HL-60/S4 treated with phorbol 12-myristate 13-acetate at 8.2 ng/mL for 4 days and 3 days (cell line): ENCODE results near the gene FHIP1B.
"Not testable (repeated sequence)": the region's sequence is repeated elsewhere in the genome, so short reads cannot be mapped to it uniquely, and the experiment has no call there.

Experiments used
- in situ Hi-C: fragments of 300-500 bp; cut with MboI; formaldehyde crosslinking; loops from 2 replicates; pipeline ENCODE4 v1.15.0; 2022; ENCODE audit warnings: low sequenced_read_pairs

The FHIP1B gene

GRCh38 chr11:6234387-6235107 is at the start of gene FHIP1B:
Gene FHIP1B (minus strand): TSS chr11:6234636. CDS start chr11:6224516, 10,120 bp downstream.
- in situ Hi-C loops, result no loop called here

- in situ Hi-C loops, result no loop called here
These were observed 49.1 kb upstream of the FHIP1B start for GRCh38 chr11:6283453-6284023.

GRCh38 chr11:6280809-6281208 is 46.4 kb upstream of the FHIP1B start:
- in situ Hi-C loops, result not testable (repeated sequence)

GRCh38 chr11:6273188-6273587 is 38.8 kb upstream of the FHIP1B start:
- in situ Hi-C loops, result no loop called here

- in situ Hi-C loops, result no loop called here
These were observed 37.2 kb upstream of the FHIP1B start for GRCh38 chr11:6271598-6271997.

GRCh38 chr11:6270584-6271246 is 36.3 kb upstream of the FHIP1B start:
- in situ Hi-C loops, result no loop called here

GRCh38 chr11:6269994-6270393 is 35.6 kb upstream of the FHIP1B start:
- in situ Hi-C loops, result no loop called here

GRCh38 chr11:6268820-6269219 is 34.4 kb upstream of the FHIP1B start:
- in situ Hi-C loops, result no loop called here

- in situ Hi-C loops, result no loop called here
These were observed 29.2 kb upstream of the FHIP1B start for GRCh38 chr11:6263662-6264061.

GRCh38 chr11:6260207-6260726 is 25.8 kb upstream of the FHIP1B start:
- in situ Hi-C loops, result no loop called here

GRCh38 chr11:6258571-6259081 is 24.2 kb upstream of the FHIP1B start:
- in situ Hi-C loops, result no loop called here

GRCh38 chr11:6258141-6258540 is 23.7 kb upstream of the FHIP1B start:
- in situ Hi-C loops, result no loop called here

GRCh38 chr11:6253197-6253596 is 18.8 kb upstream of the FHIP1B start:
- in situ Hi-C loops, result no loop called here

GRCh38 chr11:6251990-6252473 is 17.6 kb upstream of the FHIP1B start:
- in situ Hi-C loops, result no loop called here

GRCh38 chr11:6251120-6251733 is 16.8 kb upstream of the FHIP1B start:
- in situ Hi-C loops, result no loop called here

GRCh38 chr11:6249770-6250555 is 15.5 kb upstream of the FHIP1B start:
- in situ Hi-C loops, result no loop called here

GRCh38 chr11:6248897-6249296 is 14.5 kb upstream of the FHIP1B start:
- in situ Hi-C loops, result not testable (repeated sequence)

- in situ Hi-C loops, result no loop called here
These were observed 13.8 kb upstream of the FHIP1B start for GRCh38 chr11:6248248-6248647.

GRCh38 chr11:6245536-6245935 is 11.1 kb upstream of the FHIP1B start:
- in situ Hi-C loops, result no loop called here

GRCh38 chr11:6241316-6241715 is 6.9 kb upstream of the FHIP1B start:
- in situ Hi-C loops, result no loop called here
